ENCODE results near the gene SLC2A9. TPM values are rescaled to one million over a fixed set of nuclear protein-coding genes. Genes with fewer than 3 reads are reported as not detected.

Gene SLC2A9
- total and polyA plus RNA-seq, 2 experiments from 2014 or later, result 6.2 to 7.8 TPM

- Histone ChIP-seq H3K27ac (no peak overlapping the region), H3K9me3 (ENCODE audit: low read depth) (no peaks in the 10 kb centered on the region), H3K4me2 (no peak overlapping the region), H4K20me1 (ENCODE audit: insufficient read depth, poor library complexity, severe bottlenecking) (no peaks in the 10 kb centered on the region), H3K36me3 (replicated peaks; ENCODE audit: insufficient read depth, low read depth) (no peaks in the 10 kb centered on the region), H3K79me2 (no peaks in the 10 kb centered on the region), H3K4me1 (ENCODE audit: insufficient read depth) (no peaks in the 10 kb centered on the region), H3K27me3 (peaks cover 3% of the 10 kb centered on the region), H3K9me2 (replicated peaks; ENCODE audit: insufficient read depth) (no peaks in the 10 kb centered on the region), H2AFZ (no peak overlapping the region), H3K4me3 (no peak overlapping the region)
- no peak for TF ChIP-seq CTCF (IDR thresholded peaks at IDR 0.05; ENCODE audit: poor library complexity)
- TF ChIP-seq EZH2phosphoT487 (IDR thresholded peaks at IDR 0.05; ENCODE audit: low read depth, severe bottlenecking, unreplicated experiment), result no peak
- no peak for TF ChIP-seq EZH2 (IDR thresholded peaks at IDR 0.05; ENCODE audit: borderline replicate concordance)
- DNase-seq (ENCODE audit: low spot score), result no peak
- WGBS (ENCODE audit: low lambda C conversion rate, missing lambda C conversion rate), result 82% methylated on average over 8 of the region's 8 CpGs
Observed at GRCh38 chr4:9925750-9926439, 95.4 kb downstream of the SLC2A9 start.

GRCh38 chr4:9924750-9925149, 96.5 kb downstream of the SLC2A9 start:
- no peaks in the 10 kb centered on the region for H3K79me2 ChIP-seq
- H3K36me3 ChIP-seq (replicated peaks; ENCODE audit: insufficient read depth, low read depth), result no peaks in the 10 kb centered on the region
- H3K27me3 ChIP-seq, result peaks cover 3% of the 10 kb centered on the region
- no peaks in the 10 kb centered on the region for H3K9me2 ChIP-seq (replicated peaks; ENCODE audit: insufficient read depth)
- no peak overlapping the region for H2AFZ ChIP-seq
- WGBS (ENCODE audit: low lambda C conversion rate, missing lambda C conversion rate), result 66% methylated on average over 4 of the region's 4 CpGs
- H4K20me1 ChIP-seq (ENCODE audit: insufficient read depth, poor library complexity, severe bottlenecking), result no peaks in the 10 kb centered on the region
- no peak overlapping the region for H3K4me2 ChIP-seq
- DNase-seq (ENCODE audit: low spot score), result no peak
- no peak overlapping the region for H3K27ac ChIP-seq
- no peaks in the 10 kb centered on the region for H3K9me3 ChIP-seq (ENCODE audit: low read depth)
- H3K4me3 ChIP-seq, result no peak overlapping the region
- TF ChIP-seq EZH2phosphoT487 (IDR thresholded peaks at IDR 0.05; ENCODE audit: low read depth, severe bottlenecking, unreplicated experiment) (no peak), CTCF (IDR thresholded peaks at IDR 0.05; ENCODE audit: poor library complexity) (no peak)
- H3K4me1 ChIP-seq (ENCODE audit: insufficient read depth), result no peaks in the 10 kb centered on the region

DNA sequence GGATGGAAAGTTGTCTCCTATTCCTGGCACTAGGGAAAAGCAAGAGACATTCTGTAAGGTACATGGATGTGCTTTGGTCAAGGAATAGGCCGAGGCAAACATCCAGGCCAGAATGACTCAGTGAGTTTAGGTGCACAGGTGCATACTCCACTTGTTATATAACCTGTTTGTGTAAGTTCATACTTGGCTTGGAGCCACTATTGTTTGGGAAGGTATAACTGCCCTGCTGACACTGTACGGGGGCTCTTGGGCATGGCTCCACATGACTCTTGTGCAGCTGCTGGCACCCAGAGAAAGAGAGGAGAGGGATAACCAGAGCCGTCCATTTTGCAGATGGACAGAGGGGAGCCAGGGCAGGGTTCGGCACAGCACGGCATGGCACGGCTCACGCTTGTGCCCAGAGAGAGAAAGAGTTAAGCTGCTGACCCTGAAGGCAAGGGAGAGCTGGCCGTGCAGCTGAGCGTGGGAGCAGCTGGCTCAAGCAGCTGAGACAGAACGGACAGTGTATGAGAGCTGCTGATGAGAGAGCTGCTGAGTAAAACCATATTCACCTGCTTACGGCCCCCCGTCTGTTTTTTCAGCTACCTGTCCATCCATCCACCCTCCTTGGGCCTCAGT, 98.0 kb downstream of the SLC2A9 start:
- Histone ChIP-seq H3K27me3 (no peaks in the 10 kb centered on the region), H3K36me3 (replicated peaks; ENCODE audit: insufficient read depth, low read depth) (no peaks in the 10 kb centered on the region), H2AFZ (no peak overlapping the region), H3K4me3 (no peak overlapping the region), H3K4me2 (no peak overlapping the region), H3K9me2 (replicated peaks; ENCODE audit: insufficient read depth) (no peaks in the 10 kb centered on the region), H3K4me1 (ENCODE audit: insufficient read depth) (no peaks in the 10 kb centered on the region), H3K79me2 (no peaks in the 10 kb centered on the region), H3K27ac (no peak overlapping the region), H4K20me1 (ENCODE audit: insufficient read depth, poor library complexity, severe bottlenecking) (no peaks in the 10 kb centered on the region), H3K9me3 (ENCODE audit: low read depth) (no peaks in the 10 kb centered on the region)
- no peak for DNase-seq (ENCODE audit: low spot score)
- 90% methylated on average over 12 of the region's 12 CpGs for WGBS (ENCODE audit: low lambda C conversion rate, missing lambda C conversion rate)
- TF ChIP-seq CTCF (IDR thresholded peaks at IDR 0.05; ENCODE audit: poor library complexity) (no peak), EZH2phosphoT487 (IDR thresholded peaks at IDR 0.05; ENCODE audit: low read depth, severe bottlenecking, unreplicated experiment) (no peak), EZH2 (IDR thresholded peaks at IDR 0.05; ENCODE audit: borderline replicate concordance) (no peak)

Data from hepatocyte (in vitro differentiated cells).